Epidermal melanocyte (primary cell): Measurements from ENCODE around the gene CAMK1D.
A peak's percentile ranks its signal among the peaks of the same experiment; 100 is the strongest.
"Not testable (repeated sequence)": the region's sequence is repeated elsewhere in the genome, so short reads cannot be mapped to it uniquely, and the experiment has no call there.

Source experiments
- DNase-seq: peaks from one replicate; pipeline ENCODE4 v3.0.0; 2011; ENCODE audit warnings: low spot score; ENCODE audit not compliant: insufficient read length

The CAMK1D gene

DNA sequence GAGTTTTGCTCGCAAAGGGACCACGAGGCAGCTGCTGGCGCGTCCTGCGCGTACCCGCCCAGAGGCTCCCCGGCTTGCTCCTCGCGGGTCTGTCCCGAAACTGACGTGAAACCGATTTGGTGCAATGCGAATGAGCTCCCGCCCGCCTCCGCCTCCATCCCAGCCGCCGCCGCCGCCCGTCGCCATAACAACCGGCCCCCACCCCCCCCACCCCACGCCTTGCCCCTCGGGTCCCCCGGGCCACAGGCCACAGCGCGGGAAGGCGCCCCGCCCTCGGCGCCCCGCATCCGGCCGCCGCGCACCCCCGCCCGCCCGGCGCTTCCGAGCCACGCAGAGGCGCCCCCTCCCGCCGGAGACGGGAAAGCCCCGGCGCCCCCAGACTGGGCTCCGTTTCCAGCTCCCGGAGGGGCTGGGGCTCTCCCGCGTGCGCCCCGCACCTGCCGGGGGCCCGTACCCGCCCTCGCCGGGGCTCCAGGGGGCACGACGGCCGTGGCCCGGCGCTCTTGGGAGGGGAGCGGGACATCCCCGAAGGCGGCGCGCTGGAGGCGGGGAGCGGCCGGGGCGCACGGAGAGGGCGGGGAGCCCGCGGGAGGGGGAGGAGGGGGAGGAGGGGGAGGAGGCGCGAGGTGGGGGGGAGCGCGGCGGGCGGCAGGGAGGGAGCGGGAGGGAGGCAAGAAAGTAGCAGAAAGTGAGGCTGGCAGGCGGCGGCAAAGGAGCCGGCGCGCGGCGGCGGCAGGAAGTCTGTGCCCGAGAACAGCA lies at the start of gene CAMK1D:
Gene CAMK1D (plus strand): TSS at position 678 of the 759 bp plus-strand sequence.
- DNase-seq = peak; percentile 27

DNA sequence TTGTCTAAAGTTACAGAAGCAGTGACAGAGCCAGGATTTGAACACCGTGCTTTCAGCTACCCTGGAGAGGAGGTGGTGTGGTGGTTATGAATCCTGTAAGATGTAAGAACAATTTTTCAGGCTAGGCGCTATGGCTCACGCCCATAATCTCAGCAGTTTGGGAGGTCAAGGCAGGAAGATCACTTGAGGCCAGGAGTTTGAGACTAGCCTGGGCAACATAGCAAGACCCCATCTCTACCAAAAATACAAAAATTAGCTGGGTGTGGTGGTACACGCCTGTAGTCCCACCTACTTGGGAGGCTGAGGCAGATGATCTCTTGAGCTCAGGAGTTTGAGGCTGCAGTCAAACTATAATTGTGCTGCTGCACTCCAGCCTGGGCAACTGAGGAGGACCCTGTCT lies 48.3 kb upstream of the CAMK1D start:
- DNase-seq = not testable (repeated sequence)

DNA sequence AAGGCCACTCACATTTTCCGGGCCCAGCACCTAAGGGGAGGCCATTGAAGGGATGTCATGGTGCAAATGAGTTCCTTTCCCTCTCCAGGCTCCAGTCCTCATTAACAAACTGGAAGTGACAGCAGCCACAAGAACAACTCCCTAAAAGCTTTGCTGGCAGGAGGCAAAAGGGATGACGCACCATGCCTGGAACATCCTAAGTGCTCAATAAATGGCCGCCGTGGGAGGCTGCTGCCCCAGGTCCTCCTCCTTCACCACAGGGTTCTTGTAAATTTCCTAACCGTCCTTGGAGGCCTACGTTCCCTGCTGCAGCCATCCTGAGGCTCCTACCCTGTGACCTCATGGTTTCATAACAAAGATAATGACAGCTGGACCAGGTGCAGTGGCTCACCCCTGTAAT lies 41.3 kb upstream of the CAMK1D start:
- DNase-seq = no peak

DNA sequence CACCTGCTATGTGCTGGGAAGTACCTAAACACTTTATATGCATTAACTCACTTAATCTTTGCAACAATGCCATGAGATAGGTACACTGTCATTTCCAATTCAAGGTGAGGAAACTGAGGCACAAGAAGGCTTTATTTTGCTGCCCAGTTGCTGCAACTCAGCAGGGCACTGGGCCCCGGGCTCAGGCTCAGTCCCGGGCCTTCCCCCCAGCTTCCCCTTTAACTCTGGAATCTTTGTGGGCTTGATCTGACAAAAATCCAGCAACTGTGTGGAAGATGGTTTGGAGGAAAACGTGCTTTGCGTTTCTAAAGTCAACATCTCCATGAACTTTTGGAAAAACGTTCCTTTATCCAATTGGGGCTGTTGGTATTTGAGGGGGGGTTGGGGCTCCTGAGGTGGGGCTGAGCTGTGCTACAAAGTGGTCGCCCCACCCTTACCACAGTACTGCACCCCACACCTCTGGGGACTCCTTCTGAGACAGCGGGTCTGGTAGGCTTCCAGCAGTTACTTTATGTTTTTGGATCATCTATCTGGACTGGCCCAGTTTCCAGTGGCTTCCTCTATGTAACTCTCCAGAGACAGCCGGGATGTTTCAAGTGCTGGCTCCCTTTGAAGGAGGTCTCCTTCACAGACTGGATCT lies 40.5 kb upstream of the CAMK1D start:
- no peak for DNase-seq

DNA sequence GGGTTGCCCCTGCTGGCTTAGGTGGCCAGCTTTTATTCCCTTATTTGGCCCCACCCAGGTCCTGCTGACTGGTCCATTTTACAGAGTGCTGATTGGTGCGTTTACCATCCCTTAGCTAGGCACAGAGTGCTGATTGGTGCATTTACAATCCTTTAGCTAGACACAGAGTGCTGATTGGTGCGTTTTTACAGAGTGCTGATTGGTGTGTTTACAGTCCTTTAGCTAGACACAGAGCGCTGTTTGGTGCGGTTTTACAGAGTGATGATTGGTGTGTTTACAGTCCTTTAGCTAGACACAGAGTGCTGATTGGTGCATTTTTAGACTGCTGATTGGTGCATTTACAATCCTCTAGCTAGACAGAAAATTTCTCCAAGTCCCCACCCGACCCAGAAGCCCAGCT lies 39.6 kb upstream of the CAMK1D start:
- DNase-seq = not testable (repeated sequence)

DNA sequence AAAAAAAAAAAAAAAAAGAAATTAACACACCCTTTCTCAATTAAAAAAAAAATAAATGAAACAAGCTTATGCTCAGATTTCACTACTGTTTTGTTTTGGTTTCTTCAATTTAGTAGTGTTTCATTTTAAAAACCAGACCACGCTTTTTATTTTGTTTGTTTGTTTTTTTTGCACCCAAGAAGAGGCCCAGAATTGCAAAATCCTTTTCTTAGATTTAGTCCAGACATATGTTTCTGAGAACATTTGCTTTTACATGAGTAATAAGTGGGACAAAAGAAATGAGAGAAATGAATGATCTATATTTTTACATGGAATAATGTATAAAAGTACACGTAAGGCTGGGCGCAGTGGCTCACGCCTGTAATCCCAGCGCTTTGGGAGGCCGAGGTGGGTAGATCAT lies 34.5 kb upstream of the CAMK1D start:
- DNase-seq = no peak

DNA sequence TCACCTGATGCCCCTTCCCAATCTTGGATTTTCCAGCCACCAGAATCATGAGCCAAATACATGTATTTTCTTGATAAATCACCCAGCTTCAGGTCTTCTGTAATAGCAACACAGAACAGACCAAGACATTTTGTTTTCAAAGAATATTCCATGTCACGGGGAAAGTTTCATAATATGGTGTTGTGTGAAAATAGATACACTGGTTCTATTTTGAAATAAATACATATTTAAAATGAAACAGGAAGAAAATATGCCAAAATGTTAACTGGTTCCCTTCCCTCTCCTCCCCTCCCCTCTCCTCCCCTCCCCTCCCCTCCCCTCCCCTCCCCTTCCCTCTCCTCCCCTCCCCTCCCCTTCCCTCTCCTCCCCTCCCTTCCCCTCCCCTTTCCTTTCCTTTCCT lies 30.3 kb upstream of the CAMK1D start:
- DNase-seq = no peak

DNA sequence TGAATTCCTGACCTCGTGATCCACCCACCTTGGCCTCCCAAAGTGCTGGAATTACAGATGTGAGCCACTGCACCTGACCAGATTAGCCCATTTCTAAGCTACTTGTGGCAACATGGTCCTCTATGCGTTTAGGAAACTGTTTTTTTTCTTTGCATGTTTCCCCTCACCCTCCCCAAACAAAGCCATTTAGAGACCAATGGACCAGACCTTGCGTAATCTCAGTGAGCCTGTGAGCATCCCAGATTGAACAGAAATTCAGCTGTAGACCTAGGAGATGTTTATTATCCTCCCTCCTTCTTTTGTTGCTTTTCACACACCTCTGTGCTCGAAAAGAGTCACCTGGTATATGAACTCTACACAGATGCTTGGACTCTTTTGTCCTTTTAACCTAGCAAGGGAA lies 28.5 kb upstream of the CAMK1D start:
- no peak for DNase-seq

DNA sequence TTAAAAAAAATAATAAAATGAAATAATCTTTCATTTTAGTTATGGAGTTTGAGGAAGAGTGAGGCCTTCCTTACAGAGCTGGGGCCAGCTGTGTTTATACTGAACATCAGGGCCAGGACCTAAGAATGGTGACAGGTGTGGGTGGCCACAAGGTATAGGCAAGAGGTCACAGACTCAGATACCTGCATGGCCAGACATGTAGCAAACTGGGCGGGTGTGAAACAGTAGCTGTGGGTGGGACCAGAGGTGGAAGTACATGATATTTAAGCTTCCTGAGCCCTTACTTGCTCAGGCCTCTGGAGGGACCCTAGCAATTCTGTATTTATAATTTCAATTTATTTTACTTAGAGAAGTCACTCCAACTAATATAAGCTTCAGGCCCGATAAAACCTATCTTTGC lies 27.7 kb upstream of the CAMK1D start:
- DNase-seq = no peak

DNA sequence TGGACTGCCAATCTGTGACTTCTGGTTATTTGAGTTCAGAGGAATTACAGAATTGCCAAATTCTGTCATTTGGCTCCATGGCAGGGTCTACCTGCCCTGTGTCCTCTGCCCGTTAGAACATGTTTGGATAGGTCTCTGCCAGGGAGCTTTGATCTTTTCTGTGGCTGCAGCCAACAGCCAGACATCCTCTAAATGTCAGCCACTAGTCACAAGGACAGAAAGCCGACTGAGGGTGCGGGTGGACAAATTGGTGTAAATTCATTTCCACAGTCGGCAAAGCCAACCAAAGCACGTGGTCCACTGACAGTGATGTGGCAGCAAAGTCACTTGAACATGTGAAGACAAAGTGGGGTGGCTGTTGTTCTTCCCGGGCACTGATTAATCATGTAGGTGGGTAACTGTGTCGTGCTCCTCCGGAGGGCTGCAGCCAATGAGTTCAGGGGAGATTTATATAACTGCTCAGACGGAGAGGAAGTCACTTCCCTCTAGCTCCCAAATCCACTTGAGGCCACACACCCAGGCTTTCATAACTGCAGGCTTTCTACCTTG lies 26.7 kb upstream of the CAMK1D start:
- no peak for DNase-seq

DNA sequence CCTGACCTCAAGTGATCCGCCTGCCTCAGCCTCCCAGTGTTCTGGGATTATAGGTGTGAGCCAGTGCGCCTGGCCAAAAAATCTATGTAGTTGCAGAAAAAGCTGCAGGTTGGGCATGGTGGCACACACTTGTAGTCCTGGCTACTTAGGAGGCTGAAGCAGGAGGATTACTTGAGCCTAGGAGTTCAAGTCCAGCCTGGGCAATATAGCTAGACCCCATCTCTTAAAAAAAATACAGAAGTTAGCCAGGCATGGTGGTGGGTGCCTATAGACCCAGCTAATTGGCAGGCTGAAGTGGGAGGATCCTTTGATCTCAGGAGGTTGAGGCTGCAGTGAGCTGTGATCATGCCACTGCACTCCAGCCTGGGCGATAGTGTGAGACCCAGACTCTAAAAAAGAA lies 24.8 kb upstream of the CAMK1D start:
- no peak for DNase-seq

DNA sequence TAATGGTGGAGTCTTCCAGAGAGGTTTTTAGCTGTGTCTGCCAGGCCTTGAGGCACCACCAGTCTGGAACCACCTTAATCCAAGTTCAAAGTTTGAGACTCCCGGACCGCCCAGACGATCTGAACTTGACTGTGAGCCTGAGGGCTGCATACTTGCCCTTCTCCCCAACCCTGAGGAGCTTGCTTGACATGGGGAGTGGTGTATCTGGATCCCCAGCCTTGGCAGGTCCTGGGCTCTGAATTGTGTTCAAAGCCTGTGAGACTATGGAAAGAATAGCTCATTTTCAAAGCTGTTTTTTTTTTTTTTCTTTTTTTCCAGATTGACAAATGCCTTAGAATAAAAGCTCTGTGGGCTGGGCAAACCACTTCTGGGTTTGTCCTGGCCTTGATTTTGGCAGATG lies 22.3 kb upstream of the CAMK1D start:
- no peak for DNase-seq

DNA sequence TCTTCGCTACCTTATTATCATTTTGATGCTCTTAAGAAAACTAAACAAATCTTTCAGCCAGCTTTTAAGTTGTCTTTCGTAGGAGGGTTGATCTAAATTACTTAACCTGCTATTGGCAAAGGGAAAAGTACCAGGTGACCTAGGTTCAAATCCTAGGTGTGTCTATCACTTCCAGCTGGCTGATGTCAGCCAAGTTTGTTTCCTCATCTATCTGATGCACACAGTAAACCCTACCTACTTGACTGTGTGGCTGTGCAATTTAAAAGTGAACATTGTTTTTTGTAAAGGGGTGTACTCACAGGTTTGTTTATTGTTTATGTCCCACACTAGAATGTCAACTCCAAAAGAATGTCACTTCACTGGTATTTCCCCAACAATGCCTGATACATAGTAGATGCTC lies 21.9 kb upstream of the CAMK1D start:
- DNase-seq = no peak

DNA sequence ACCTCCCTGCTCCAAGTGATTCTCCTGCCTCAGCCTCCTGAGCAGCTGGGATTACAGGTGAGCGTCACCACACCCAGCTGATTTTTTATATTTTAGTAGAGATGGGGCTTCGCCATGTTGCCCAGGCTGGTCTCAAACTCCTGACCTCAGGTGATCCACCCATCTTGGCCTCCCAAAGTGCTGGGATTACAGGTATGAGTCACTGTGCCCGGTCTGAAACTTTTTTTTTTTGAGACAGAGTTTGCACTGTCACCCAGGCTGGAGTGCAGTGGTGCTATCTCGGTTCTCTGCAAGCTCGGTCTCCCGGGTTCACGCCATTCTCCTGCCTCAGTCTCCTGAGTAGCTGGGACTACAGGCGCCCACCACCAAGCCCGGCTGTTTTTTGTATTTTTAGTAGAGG lies 21.0 kb upstream of the CAMK1D start:
- not testable (repeated sequence) for DNase-seq

DNA sequence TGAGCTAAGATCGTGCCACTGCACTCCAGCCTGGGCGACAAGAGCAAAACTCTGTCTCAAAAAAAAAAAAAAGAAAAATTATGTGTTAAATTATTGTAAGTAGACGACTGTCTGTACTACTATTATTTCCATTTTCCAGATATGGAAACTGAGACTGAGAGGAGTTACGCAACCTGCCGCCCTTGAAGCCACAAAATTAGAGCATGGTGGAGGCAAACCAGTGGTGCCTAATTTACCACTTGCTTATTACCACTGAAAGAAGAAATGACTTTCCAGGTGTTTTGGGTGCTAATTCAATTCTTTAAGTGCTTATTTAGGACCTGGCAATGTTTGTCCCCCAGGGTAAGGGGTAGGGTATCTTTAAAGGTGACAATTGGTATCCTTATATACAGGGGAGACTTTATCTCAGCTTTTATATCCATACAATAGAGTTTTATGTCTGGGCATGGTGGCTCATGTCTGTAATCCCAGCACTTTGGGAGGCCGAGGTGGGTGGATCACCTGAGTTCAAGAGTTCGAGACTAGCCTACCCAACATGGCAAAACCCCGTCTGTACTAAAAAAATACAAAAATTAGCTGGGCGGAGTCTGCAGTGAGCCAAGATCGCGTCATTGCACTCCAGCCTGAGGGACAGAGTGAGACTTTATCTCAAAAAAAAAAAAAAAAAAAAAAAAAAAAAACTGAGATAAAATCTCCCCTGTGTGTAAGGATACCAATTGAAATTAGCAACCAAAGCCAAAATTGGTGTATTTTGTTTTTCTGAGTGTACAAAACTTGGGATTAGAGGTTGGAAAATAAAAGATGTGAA lies 16.6 kb upstream of the CAMK1D start:
- DNase-seq = no peak

DNA sequence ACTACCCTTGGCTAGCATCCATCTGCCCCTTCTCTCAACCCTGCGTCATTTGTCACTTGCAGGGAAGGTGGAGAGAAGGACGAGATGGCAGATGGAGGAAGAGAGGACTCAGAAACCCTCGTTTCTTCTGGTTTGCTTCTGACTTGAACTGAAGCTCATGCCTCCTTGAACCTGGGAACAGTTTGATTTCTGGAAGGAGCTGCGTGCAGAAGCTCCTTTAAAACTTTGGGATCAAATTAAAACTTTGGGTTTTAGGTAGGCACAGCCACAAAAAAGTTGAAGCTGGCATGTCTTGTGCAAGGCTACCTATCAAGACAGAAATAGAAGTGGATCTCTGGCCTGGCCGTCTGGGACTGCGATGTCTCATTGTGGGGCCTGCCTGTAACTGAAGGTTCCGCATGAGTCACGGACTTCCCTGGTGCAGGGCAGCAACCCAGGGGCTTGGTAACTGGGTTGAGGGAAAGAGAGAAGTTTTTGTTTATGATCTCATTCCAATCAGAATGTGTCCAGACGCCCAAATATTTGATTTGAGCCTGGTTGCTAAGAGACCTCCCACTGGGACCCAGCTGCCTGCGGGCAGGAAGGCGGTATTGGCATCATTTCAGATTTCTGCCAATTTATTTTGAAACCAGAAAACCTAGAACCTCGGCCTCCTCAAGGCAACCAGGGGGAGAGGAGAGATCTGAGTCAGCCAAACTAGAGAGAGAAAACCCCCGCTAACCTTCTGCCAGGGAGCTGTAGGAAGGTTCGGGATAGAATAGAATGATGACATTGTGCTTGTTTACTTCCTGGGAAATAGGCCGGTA lies 15.8 kb upstream of the CAMK1D start:
- peak; percentile 89 for DNase-seq

DNA sequence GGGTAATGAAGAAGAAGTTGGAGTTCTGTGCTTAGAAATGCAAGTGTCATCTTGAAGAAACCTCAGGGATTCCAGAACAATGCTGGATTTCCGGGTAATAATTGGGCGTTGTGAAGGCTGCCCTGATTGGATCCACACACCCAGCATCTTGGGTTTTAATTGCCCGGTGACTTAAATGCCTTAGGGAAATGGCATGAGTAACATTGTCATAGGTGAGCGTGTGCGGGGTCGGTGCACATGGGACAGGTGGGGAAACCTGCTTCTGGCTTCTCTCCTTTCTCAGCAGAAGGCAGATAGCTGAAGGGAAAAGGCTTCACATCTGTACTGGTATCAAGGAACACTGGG lies 15.2 kb upstream of the CAMK1D start:
- no peak for DNase-seq

DNA sequence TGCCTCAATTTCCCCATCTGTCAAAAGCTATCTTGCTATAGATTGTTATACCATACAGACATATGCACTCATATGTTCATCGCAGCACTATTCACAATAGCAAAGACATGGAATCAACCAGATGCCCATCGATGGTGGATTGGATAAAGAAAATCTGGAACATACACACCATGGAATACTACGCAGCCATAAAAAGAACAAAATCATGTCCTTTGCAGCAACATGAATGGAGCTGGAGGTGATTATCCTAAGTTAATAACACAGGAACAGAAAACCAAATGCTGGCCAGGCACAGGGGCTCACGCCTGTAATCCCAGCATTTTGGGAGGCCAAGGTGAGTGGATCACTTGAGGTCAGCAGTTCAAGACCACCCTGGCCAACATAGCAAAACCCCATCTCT lies 14.2 kb upstream of the CAMK1D start:
- not testable (repeated sequence) for DNase-seq

DNA sequence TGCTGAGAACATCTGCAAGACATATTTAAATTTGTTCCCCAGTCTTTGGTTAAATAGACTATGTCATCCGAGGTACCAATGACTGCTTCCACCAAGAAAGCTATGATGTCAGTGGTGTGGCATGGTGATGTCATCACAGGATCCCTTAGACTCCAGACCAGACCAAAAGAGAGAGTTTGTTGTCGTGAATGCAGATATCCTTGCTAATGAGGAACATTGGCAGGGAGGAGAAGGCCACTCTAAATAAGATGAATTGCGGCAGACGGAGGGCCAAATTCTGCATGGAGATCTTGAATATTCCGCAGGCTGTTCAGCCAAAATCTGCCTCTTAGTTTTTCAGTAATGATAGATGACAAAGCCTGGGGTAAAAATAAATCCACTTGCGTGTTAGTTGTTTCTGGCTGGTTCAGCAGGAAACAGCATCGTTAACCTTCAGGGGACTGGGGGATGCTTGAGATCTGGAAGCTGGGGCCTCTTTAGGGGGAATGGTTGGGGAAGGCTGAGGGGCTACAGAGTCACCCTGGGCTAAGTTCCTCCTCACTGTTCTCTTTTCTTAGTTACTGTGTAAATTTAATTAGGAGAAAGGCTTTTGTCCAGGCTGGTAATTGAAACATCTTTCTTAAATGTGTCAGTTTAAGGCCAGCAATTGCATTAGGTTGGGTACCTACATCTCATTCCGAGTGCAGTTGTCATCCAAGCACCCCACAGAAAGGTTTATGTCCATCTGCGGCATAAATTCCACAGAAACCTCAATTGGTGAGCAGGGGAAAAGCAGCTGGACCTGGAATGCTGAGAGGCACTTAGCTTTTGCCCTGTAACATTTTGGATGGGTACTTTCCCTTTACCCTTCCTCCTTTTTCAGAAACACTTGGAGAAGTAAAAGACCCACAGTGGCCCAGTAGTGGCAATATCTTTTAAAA lies 11.6 kb upstream of the CAMK1D start:
- no peak for DNase-seq

DNA sequence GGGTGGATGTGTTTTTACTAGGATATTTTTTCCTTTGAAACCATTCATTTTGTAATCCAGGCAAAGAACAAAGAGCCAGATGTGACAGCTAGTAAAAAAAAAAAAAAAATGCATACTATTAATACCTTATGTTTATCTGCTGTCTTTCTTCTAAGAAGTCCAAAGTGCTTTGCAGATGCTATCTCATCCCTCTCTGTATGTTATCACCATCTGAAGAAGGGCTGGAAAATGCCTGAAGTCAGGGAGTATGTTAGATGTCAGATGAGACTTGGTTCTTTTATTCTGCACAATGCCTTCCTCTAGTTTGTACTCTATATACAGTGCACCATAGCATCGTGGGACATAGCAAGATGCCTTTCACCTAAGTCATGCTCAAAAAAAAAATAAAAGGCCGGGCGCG lies 10.4 kb upstream of the CAMK1D start:
- DNase-seq = no peak
